Adrenal gland (tissue), 12 donors: ENCODE measurements around the gene RAD23A. TPM values are rescaled to one million over a fixed set of nuclear protein-coding genes. Genes with fewer than 3 reads are reported as not detected.
A peak's percentile ranks its signal among the peaks of the same experiment; 100 is the strongest.
"Not testable (repeated sequence)": the region's sequence is repeated elsewhere in the genome, so short reads cannot be mapped to it uniquely, and the experiment has no call there.

ENCODE experiments used
- DNase-seq, 7 donors: peaks; one replicate each; pipeline ENCODE4 v3.0.0-alpha.2; 2019 to 2020
- H3K27ac ChIP-seq, 5 donors: fragments of 200-600 bp; sonication (generic) in 4 of 5; 1 replicate in 3 of 5; 2 replicates in 2 of 5; pipeline versions ENCODE4 v1.5.1 to v1.8.0; 2016 to 2020; ENCODE audit warnings: mild to moderate bottlenecking in 1 of 5
- H3K27me3 ChIP-seq: fragments of 200-600 bp; 2 replicates; pipeline ENCODE4 v1.8.0; 2021
- H3K36me3 ChIP-seq, 2 donors: fragments of 200-600 bp; replicated peaks in 1 of 2; 1 replicate in 1 of 2; 2 replicates in 1 of 2; pipeline versions ENCODE4 v1.5.1 to v1.8.0; 2018 to 2022
- H3K4me1 ChIP-seq, 2 donors: fragments of 200-600 bp; replicated peaks in 1 of 2; 1 replicate in 1 of 2; 2 replicates in 1 of 2; pipeline versions ENCODE4 v1.5.1 to v1.8.0; 2018 to 2021
- H3K4me3 ChIP-seq, 4 donors: fragments of 200-600 bp; sonication (generic) in 3 of 4; one replicate each; pipeline ENCODE4 v1.5.1; 2016 to 2018
- H3K9me3 ChIP-seq, 3 donors: fragments of 200-600 bp; sonication (generic) in 1 of 3; replicated peaks in 1 of 3; 1 replicate in 2 of 3; 2 replicates in 1 of 3; pipeline versions ENCODE4 v1.5.1 to v1.8.0; 2016 to 2021
- POLR2A ChIP-seq, 2 donors: fragments of 450-650 bp; IDR thresholded peaks; one replicate each; pipeline ENCODE4 v1.6.1; 2017; ENCODE audit warnings: antibody characterized with exemption in 2 of 2, mild to moderate bottlenecking in 2 of 2, moderate library complexity in 1 of 2
- WGBS, 4 donors: extraction: QIAGEN DNeasy Blood & Tissue Kit in 2 of 4; methylation state at CpG; one replicate each; pipeline versions ENCODE4 v1.1.5 to v1.1.7; 2013 to 2017; 5-methylcytosine and 5-hydroxymethylcytosine counted together
- intact Hi-C, 2 donors: fragments of 100-400 bp; cut with DNase I; formaldehyde crosslinking; loops; one replicate each; pipeline versions ENCODE4 v1.14.1 to v1.15.0; 2022 to 2023
- polyA plus RNA-seq, 3 donors: library from polyadenylated mRNA; stranded (reverse); fragments of 200-250 nt in 2 of 3; fragments of 350-450 nt in 1 of 3; fragmentation: Illumina TruSeq in 1 of 3; extraction: RNeasy Lipid Tissue Mini Kit (QIAGEN cat#74804) in 1 of 3; gene quantifications; one replicate each; pipeline ENCODE4 v1.2.3, GENCODE V29; 2013 to 2014
- total RNA-seq, 9 donors: library from RNA; depleted of rRNA in 4 of 9; stranded (reverse); fragments of >200 nt in 4 of 9; fragments of 120-200 nt in 1 of 9; fragmentation: NEBNext Ultra II Directional in 1 of 9; extraction: Animal tissue kit (Norgen Biotek cat#: 25700) in 1 of 9; gene quantifications; one replicate each; pipeline versions ENCODE4 v1.1.0 to v1.2.4, GENCODE V29; 2013 to 2023
- TF ChIP-seq, protein P1 (sequence below), 6 experiments: fragments of 450-650 bp in 4 of 6; fragments of 200-600 bp in 2 of 6; sonication (generic) in 1 of 6; IDR thresholded peaks; 1 replicate in 5 of 6; 2 replicates in 1 of 6; pipeline versions ENCODE4 v1.5.1 to v1.8.0; 2016 to 2021; ENCODE audit warnings: antibody characterized with exemption in 6 of 6, mild to moderate bottlenecking in 2 of 6, moderate library complexity in 1 of 6
- donor health status: healthy with polysubstance abuse.
- donor health status: Bipolar disorder and iron deficiency.
- donor health status: DM: yes; HTN: yes; CAD: no.
- donor health status: DM: no; HTN: no; CAD: no.
- donor health status: DM: no; HTN: no; CAD: no.
- donor health status: DM: yes; HTN: yes; CAD: no.

RAD23A gene
- total and polyA plus RNA-seq, 12 donors, result 66.5 to 240 (median 112) TPM

DNA sequence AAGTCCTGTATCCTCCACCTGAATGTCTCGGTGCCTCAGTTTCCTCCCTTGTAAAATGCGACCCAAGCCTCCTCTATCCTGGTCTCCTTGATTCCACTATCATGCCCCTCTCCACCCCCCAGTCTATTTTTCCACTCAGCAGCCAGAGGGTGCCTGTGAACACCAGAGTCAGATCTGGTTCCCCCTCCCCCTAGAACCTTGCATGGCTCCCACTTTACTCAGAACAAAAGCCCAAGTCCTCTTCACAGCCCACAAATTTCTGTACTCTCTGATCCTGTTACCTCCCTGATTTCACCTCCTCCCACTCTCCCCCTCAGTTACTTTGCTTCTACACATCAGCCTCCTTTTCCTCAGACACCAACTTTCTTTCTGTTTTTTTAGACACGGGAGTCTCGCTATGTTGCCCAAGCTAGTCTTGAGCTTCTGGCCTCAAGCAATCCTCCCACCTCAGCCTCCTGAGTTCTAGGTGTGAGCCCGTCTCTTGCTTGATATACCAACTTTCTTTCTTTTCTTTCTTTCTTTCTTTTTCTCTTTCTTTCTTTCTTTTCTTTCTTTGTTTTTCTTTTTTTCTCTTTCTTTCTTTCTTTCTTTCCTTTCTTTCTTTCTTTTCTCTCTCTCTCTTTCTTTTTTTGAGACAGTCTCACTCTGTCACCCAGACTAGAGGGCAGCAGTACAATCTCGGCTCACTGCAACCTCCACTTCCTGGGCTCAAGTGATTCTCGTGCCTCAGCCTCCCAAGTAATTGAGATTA is 24.6 kb downstream of the RAD23A start:
- H3K27me3 ChIP-seq, result no peaks in the 10 kb centered on the region
- peak overlapping the region in 3 of 5 donors; percentile 3 to 74 (median 38) for H3K27ac ChIP-seq
- no peak overlapping the region for H3K4me3 ChIP-seq
- WGBS, 4 donors, result 85 to 89% (median 87%) methylated on average over 7 of the region's 7 CpGs
- intact Hi-C loops, result no loop called here
- no peaks in the 10 kb centered on the region for H3K36me3 ChIP-seq
- H3K4me1 ChIP-seq, result peaks cover 0 to 8% of the 10 kb centered on the region in 2 donors
- H3K9me3 ChIP-seq, result no peaks in the 10 kb centered on the region
- DNase-seq, result no peak
- no peak for TF ChIP-seq POLR2A (IDR thresholded peaks at IDR 0.05)
- TF ChIP-seq, protein P1, sequence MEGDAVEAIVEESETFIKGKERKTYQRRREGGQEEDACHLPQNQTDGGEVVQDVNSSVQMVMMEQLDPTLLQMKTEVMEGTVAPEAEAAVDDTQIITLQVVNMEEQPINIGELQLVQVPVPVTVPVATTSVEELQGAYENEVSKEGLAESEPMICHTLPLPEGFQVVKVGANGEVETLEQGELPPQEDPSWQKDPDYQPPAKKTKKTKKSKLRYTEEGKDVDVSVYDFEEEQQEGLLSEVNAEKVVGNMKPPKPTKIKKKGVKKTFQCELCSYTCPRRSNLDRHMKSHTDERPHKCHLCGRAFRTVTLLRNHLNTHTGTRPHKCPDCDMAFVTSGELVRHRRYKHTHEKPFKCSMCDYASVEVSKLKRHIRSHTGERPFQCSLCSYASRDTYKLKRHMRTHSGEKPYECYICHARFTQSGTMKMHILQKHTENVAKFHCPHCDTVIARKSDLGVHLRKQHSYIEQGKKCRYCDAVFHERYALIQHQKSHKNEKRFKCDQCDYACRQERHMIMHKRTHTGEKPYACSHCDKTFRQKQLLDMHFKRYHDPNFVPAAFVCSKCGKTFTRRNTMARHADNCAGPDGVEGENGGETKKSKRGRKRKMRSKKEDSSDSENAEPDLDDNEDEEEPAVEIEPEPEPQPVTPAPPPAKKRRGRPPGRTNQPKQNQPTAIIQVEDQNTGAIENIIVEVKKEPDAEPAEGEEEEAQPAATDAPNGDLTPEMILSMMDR (IDR thresholded peaks at IDR 0.05), result no peak

DNA sequence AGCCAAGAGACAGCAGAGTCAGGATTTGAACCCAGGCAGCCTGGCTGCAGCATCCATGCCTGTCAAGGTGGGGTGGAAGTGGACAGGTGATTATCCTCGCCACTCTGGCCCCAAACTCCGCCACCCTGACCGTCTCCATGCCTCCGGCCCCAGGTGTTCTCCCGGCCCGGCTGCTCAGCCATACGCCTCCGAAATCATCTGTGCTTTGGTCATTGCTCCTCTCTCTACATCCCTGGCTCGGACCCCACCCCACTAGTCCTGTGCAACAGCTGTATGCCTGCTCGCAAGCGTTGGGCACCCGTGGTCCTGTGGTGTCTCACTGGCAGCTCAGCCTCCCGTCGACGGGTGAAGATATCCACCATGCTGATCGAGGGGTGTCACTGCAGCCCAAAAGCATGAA is 27.6 kb downstream of the RAD23A start:
- no peak for DNase-seq
- no peak for TF ChIP-seq POLR2A (IDR thresholded peaks at IDR 0.05)
- TF ChIP-seq, protein P1 (IDR thresholded peaks at IDR 0.05), result no peak
- no peaks in the 10 kb centered on the region for H3K36me3 ChIP-seq
- 84 to 92% (median 89%) methylated on average over 14 to 16 of the region's 16 CpGs for WGBS, 4 donors
- peaks cover 0 to 8% of the 10 kb centered on the region in 2 donors for H3K4me1 ChIP-seq
- intact Hi-C loops, result no loop called here
- H3K27me3 ChIP-seq, result no peaks in the 10 kb centered on the region
- H3K27ac ChIP-seq, result no peak overlapping the region
- H3K4me3 ChIP-seq, result no peak overlapping the region
- H3K9me3 ChIP-seq, result no peaks in the 10 kb centered on the region

DNA sequence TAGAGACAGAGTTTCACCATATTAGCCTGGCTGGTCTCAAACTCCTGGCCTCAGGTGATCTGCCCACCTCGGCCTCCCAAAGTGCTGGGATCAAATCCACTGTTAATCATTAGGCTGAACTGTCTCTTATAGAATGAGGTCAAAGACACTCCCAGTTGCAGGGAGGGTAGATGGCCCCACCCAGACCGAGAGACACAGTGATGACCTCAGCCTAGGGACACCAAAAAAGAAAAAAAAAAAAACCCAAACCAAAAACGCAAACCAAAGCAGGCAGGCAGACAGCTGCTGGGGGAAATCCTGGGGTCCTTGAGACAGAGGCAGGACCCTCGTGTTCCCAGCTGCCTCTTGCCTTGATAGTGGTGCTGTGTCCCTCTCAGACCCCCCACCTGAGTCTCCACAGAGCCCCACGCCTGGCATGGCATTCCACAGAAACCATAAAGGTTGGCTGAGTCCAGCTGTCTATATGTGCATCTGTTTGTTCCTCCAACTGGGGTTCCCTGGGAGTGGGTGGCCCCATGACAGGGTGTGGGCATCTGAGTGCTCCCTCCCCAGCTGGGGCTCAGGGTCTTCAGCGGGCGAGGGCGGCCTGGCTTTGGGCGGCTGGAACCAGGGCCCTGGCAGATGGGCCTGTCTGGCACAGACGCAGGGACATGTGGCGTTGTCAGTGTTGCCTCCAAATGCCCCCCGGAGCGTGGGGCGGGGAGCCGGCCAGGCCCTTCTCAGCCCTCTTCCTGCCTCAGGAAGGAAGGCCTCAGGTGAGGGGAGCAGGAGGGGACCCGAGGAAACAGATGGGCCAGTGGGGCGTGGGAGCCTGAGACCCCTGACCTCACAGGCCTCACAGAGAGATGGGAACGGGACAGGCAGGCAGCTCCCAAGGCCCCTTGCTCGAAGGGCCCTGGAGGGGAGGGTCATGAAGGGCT is 28.9 kb downstream of the RAD23A start:
- no peak overlapping the region for H3K27ac ChIP-seq
- DNase-seq, result no peak
- no peaks in the 10 kb centered on the region for H3K27me3 ChIP-seq
- no peaks in the 10 kb centered on the region for H3K36me3 ChIP-seq
- WGBS, 4 donors, result 42 to 74% (median 65%) methylated on average over 4 to 19 of the region's 19 CpGs
- TF ChIP-seq POLR2A (IDR thresholded peaks at IDR 0.05), result no peak
- TF ChIP-seq, protein P1 (IDR thresholded peaks at IDR 0.05), result no peak
- intact Hi-C loops, result no loop called here
- H3K4me1 ChIP-seq, result peaks cover 0 to 4% of the 10 kb centered on the region in 2 donors
- H3K9me3 ChIP-seq, result no peaks in the 10 kb centered on the region
- H3K4me3 ChIP-seq, result no peak overlapping the region

DNA sequence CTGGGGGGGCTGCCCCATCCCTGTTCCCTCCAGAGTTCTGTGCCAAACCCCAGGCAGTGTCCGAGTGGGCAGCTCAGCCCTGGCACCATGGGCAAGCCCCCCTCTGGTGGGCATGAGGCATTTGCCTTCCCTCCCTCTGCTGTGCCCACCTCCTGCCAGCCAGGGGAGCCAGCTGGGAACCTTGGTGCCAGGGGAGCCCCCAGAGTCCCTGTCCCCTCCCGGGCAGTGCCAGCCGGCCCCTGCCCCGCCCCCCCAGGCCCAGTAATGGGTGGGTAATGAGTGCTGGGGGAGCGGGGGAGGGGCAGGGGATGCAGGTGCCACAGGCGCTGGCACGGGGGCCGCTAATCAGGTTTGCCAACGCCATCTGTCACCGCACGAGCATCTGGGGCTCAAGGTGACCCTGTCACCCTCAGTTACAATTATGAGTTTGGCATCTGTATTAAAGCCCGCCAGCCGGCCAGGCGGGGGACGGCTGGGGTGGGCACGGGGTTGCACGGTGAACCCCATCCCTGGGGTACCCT is 29.6 kb downstream of the RAD23A start:
- WGBS, 4 donors, result 40 to 66% (median 61%) methylated on average over 1 to 17 of the region's 17 CpGs; no CpG with 5 or more reads in 1 of the 4 donors
- no peaks in the 10 kb centered on the region for H3K36me3 ChIP-seq
- no peaks in the 10 kb centered on the region for H3K9me3 ChIP-seq
- TF ChIP-seq, protein P1 (IDR thresholded peaks at IDR 0.05), result no peak
- no peak for TF ChIP-seq POLR2A (IDR thresholded peaks at IDR 0.05)
- H3K4me3 ChIP-seq, result no peak overlapping the region
- intact Hi-C loops, result no loop called here
- H3K4me1 ChIP-seq, result no peaks in the 10 kb centered on the region
- no peak overlapping the region for H3K27ac ChIP-seq
- no peak for DNase-seq
- no peaks in the 10 kb centered on the region for H3K27me3 ChIP-seq

DNA sequence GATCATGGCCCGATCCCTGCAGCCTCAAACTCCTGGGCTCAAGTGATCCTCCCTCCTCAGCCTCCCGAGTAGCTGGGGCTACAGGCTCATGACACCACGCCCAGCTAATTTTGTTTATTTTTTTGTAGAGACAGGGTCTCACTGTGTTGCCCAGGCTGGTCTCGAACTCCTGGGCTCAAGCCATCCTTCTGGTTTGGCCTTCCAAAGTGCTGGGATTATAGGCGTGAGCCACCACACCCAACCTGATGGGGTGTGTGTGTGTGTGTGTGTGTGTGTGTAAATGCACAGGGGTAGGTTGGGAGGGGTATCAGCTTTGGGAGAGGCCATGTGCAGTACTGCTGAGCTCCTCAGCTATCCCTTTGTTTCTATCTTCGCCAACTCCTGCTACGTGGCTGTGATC is 30.4 kb downstream of the RAD23A start:
- DNase-seq, H3K27ac ChIP-seq, H3K36me3 ChIP-seq, H3K27me3 ChIP-seq, intact Hi-C loops, H3K9me3 ChIP-seq, H3K4me1 ChIP-seq, H3K4me3 ChIP-seq: not testable (repeated sequence)
- 69 to 82% (median 74%) methylated on average over 6 to 7 of the region's 7 CpGs for WGBS, 4 donors
